NCI-H187 treated with DMSO at 0.1 percent for 48 hours (cell line): ENCODE data around the gene RGS9.
"Not testable (repeated sequence)": the region's sequence is repeated elsewhere in the genome, so short reads cannot be mapped to it uniquely, and the experiment has no call there.

ENCODE experiments used
- DNase-seq: peaks from one replicate; lab custom pipeline; 2025; lab: John Stamatoyannopoulos, UW

Gene RGS9

GRCh38 chr17:65156835-65157565 lies 19.8 kb downstream of the RGS9 start:
- no peak for DNase-seq

- DNase-seq: no peak
Measured at GRCh38 chr17:65158041-65158440, 20.9 kb downstream of the RGS9 start.

GRCh38 chr17:65158622-65159021 lies 21.5 kb downstream of the RGS9 start:
- DNase-seq: no peak

GRCh38 chr17:65160516-65160915 lies 23.3 kb downstream of the RGS9 start:
- no peak for DNase-seq

GRCh38 chr17:65163990-65164495 lies 26.9 kb downstream of the RGS9 start:
- no peak for DNase-seq

GRCh38 chr17:65166787-65167186 lies 29.6 kb downstream of the RGS9 start:
- DNase-seq: no peak

GRCh38 chr17:65167566-65167965 lies 30.4 kb downstream of the RGS9 start:
- no peak for DNase-seq

GRCh38 chr17:65169691-65170090 lies 32.5 kb downstream of the RGS9 start:
- DNase-seq: no peak

GRCh38 chr17:65170839-65171238 lies 33.7 kb downstream of the RGS9 start:
- no peak for DNase-seq

GRCh38 chr17:65171752-65172151 lies 34.6 kb downstream of the RGS9 start:
- DNase-seq: no peak

GRCh38 chr17:65172496-65173136 lies 35.4 kb downstream of the RGS9 start:
- DNase-seq: no peak

GRCh38 chr17:65173284-65173793 lies 36.2 kb downstream of the RGS9 start:
- no peak for DNase-seq

- no peak for DNase-seq
Measured at GRCh38 chr17:65173976-65174683, 37.0 kb downstream of the RGS9 start.

GRCh38 chr17:65174974-65175373 lies 37.8 kb downstream of the RGS9 start:
- DNase-seq: no peak

GRCh38 chr17:65175952-65176351 lies 38.8 kb downstream of the RGS9 start:
- no peak for DNase-seq

- DNase-seq: no peak
Measured at GRCh38 chr17:65176646-65177409, 39.7 kb downstream of the RGS9 start.

GRCh38 chr17:65177901-65178300 lies 40.7 kb downstream of the RGS9 start:
- DNase-seq: no peak

- not testable (repeated sequence) for DNase-seq
Measured at GRCh38 chr17:65180276-65180675, 43.1 kb downstream of the RGS9 start.

- not testable (repeated sequence) for DNase-seq
Measured at GRCh38 chr17:65180752-65181236, 43.6 kb downstream of the RGS9 start.

GRCh38 chr17:65181237-65182061 lies 44.3 kb downstream of the RGS9 start:
- DNase-seq: no peak

- DNase-seq: no peak
Measured at GRCh38 chr17:65182233-65182632, 45.1 kb downstream of the RGS9 start.
